ENCODE results near the gene GTPBP8. TPM values are rescaled to one million over a fixed set of nuclear protein-coding genes. Genes with fewer than 3 reads are reported as not detected.

GTPBP8 gene
- total RNA-seq, 1 experiment from 2014 or later, result 59.2 TPM

Other genes starting within 250 kb of the GTPBP8 start
- not detected in 2 replicates for gene CD200R1L, start 144.1 kb upstream of the GTPBP8 start, total RNA-seq (2014; rRNA removed; shearing (Covaris generic))
- 0.48 TPM in 1 of 2 replicates, not detected in the other for gene CD200R1, start 15.9 kb upstream of the GTPBP8 start, total RNA-seq (2014; rRNA removed; shearing (Covaris generic))
- 9.6 and 17.3 TPM in 2 replicates for gene BOC, start 220.6 kb downstream of the GTPBP8 start, total RNA-seq (2014; rRNA removed; shearing (Covaris generic))

Data from RPMI7951 (cell line).